SK-N-SH treated with all-trans-retinoic acid at 6 μM for 48 hours (cell line): ENCODE data around the gene UBE2L3.
"Not testable (repeated sequence)": the region's sequence is repeated elsewhere in the genome, so short reads cannot be mapped to it uniquely, and the experiment has no call there.

Experiments
- ATAC-seq: fragments of 200-7000 bp; cut with Tn5 transposase; 3 replicates; pipeline ENCODE4 v1.9.1; 2020; ENCODE audit warnings: mild to moderate bottlenecking, moderate library complexity
- ARNTL ChIP-seq: fragments of 450-650 bp; formaldehyde crosslinking; IDR thresholded peaks from 2 replicates; pipeline ENCODE4 v1.5.0; 2020; ENCODE audit warnings: low read depth, mild to moderate bottlenecking, moderate library complexity, borderline replicate concordance
- BACH2 ChIP-seq: fragments of 250-450 bp; sonication (Bioruptor Pico); IDR thresholded peaks from 2 replicates; pipeline ENCODE4 v1.9.0; 2021; ENCODE audit warnings: mild to moderate bottlenecking, borderline replicate concordance
- CSDC2 ChIP-seq: fragments of 250-450 bp; sonication (Bioruptor Pico); IDR thresholded peaks from 2 replicates; pipeline ENCODE4 v1.5.0; 2020; ENCODE audit warnings: mild to moderate bottlenecking, moderate library complexity
- ESRRG ChIP-seq: fragments of 250-450 bp; sonication (Bioruptor Pico); IDR thresholded peaks from 2 replicates; pipeline ENCODE4 v1.6.1; 2021; ENCODE audit warnings: mild to moderate bottlenecking
- GLIS3 ChIP-seq: fragments of 250-450 bp; sonication (Bioruptor Pico); IDR thresholded peaks from 2 replicates; pipeline ENCODE4 v1.5.0; 2020; ENCODE audit warnings: mild to moderate bottlenecking, moderate library complexity
- ISL1 ChIP-seq: fragments of 250-450 bp; sonication (Bioruptor Pico); IDR thresholded peaks from 2 replicates; pipeline ENCODE4 v2.1.2; 2022; ENCODE audit warnings: mild to moderate bottlenecking, moderate library complexity
- OSR1 ChIP-seq: fragments of 250-450 bp; sonication (Bioruptor Pico); IDR thresholded peaks from 2 replicates; pipeline ENCODE4 v1.8.0; 2022; ENCODE audit warnings: moderate library complexity, mild to moderate bottlenecking, inconsistent platforms
- PPARA ChIP-seq: fragments of 250-450 bp; sonication (Bioruptor Pico); IDR thresholded peaks from 2 replicates; pipeline ENCODE4 v1.5.0; 2020; ENCODE audit warnings: mild to moderate bottlenecking, borderline replicate concordance
- RARB ChIP-seq: fragments of 250-450 bp; sonication (Bioruptor Pico); IDR thresholded peaks from 2 replicates; pipeline ENCODE4 v1.8.0; 2021; ENCODE audit warnings: mild to moderate bottlenecking, moderate library complexity
- SNAI2 ChIP-seq: fragments of 250-450 bp; sonication (Bioruptor Pico); IDR thresholded peaks from 2 replicates; pipeline ENCODE4 v1.5.0; 2020; ENCODE audit warnings: mild to moderate bottlenecking, moderate library complexity
- TCF4 ChIP-seq: fragments of 250-450 bp; sonication (Bioruptor Pico); IDR thresholded peaks from 2 replicates; pipeline ENCODE4 v1.8.0; 2021; ENCODE audit warnings: mild to moderate bottlenecking, moderate library complexity, borderline replicate concordance
- TOX ChIP-seq: fragments of 250-450 bp; sonication (Bioruptor Pico); IDR thresholded peaks from 2 replicates; pipeline ENCODE4 v1.8.0; 2021; ENCODE audit warnings: mild to moderate bottlenecking, moderate library complexity, borderline replicate concordance
- TSHZ2 ChIP-seq: fragments of 250-450 bp; sonication (Bioruptor Pico); IDR thresholded peaks from 2 replicates; pipeline ENCODE4 v1.5.0; 2020; ENCODE audit warnings: mild to moderate bottlenecking, moderate library complexity
- ZC3H10 ChIP-seq: fragments of 250-450 bp; sonication (Bioruptor Pico); IDR thresholded peaks from 2 replicates; pipeline ENCODE4 v1.5.1; 2021; ENCODE audit warnings: mild to moderate bottlenecking, moderate library complexity
- ZFP3 ChIP-seq: fragments of 250-450 bp; sonication (Bioruptor Pico); IDR thresholded peaks from 2 replicates; pipeline ENCODE4 v1.5.0; 2020; ENCODE audit warnings: mild to moderate bottlenecking, moderate library complexity
- ZFP30 ChIP-seq: fragments of 450-650 bp; formaldehyde crosslinking; IDR thresholded peaks from 2 replicates; pipeline ENCODE4 v1.5.0; 2022; ENCODE audit warnings: mild to moderate bottlenecking, moderate library complexity
- ZNF565 ChIP-seq: fragments of 450-650 bp; formaldehyde crosslinking; conservative IDR thresholded peaks from 2 replicates; pipeline ENCODE4 v1.5.0; 2020; ENCODE audit warnings: low read depth, mild to moderate bottlenecking, moderate library complexity
- ZNF70 ChIP-seq: fragments of 450-650 bp; formaldehyde crosslinking; IDR thresholded peaks from 2 replicates; pipeline ENCODE4 v1.5.0; 2020; ENCODE audit warnings: mild to moderate bottlenecking, moderate library complexity
- ZNF8 ChIP-seq: fragments of 450-650 bp; formaldehyde crosslinking; IDR thresholded peaks from 2 replicates; pipeline ENCODE4 v1.5.0; 2020; ENCODE audit warnings: mild to moderate bottlenecking, moderate library complexity
- TF ChIP-seq, protein P1 (sequence below): fragments of 250-450 bp; sonication (Bioruptor Pico); IDR thresholded peaks from 2 replicates; pipeline ENCODE4 v1.8.0; 2021; ENCODE audit warnings: low read depth, mild to moderate bottlenecking, moderate library complexity, borderline replicate concordance
- TF ChIP-seq, protein P2 (sequence below): fragments of 250-450 bp; sonication (Bioruptor Pico); IDR thresholded peaks from 2 replicates; pipeline ENCODE4 v1.8.0; 2020; ENCODE audit warnings: mild to moderate bottlenecking, moderate library complexity, borderline replicate concordance
- TF ChIP-seq, protein P3 (sequence below): fragments of 250-450 bp; sonication (Bioruptor Pico); IDR thresholded peaks from 2 replicates; pipeline ENCODE4 v1.5.1; 2021; ENCODE audit warnings: mild to moderate bottlenecking, moderate library complexity

Gene UBE2L3

GRCh38 chr22:21594865-21595452, 27.4 kb downstream of the UBE2L3 start (continued):
- TF ChIP-seq, protein P1, sequence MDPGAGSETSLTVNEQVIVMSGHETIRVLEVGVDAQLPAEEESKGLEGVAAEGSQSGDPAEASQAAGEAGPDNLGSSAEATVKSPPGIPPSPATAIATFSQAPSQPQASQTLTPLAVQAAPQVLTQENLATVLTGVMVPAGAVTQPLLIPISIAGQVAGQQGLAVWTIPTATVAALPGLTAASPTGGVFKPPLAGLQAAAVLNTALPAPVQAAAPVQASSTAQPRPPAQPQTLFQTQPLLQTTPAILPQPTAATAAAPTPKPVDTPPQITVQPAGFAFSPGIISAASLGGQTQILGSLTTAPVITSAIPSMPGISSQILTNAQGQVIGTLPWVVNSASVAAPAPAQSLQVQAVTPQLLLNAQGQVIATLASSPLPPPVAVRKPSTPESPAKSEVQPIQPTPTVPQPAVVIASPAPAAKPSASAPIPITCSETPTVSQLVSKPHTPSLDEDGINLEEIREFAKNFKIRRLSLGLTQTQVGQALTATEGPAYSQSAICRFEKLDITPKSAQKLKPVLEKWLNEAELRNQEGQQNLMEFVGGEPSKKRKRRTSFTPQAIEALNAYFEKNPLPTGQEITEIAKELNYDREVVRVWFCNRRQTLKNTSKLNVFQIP, result no peak
- TF ChIP-seq ZNF565 (CRISPR knock-in tag), result no peak

- ATAC-seq, result not testable (repeated sequence)
These were observed 29.0 kb downstream of the UBE2L3 start for GRCh38 chr22:21596356-21597135.

- no peak for ATAC-seq
- TF ChIP-seq ZC3H10 (CRISPR knock-in tag) (no peak), BACH2 (CRISPR knock-in tag) (no peak), ESRRG (no peak), OSR1 (CRISPR knock-in tag) (no peak), PPARA (CRISPR knock-in tag) (no peak), SNAI2 (CRISPR knock-in tag) (no peak), ZFP30 (CRISPR knock-in tag) (no peak), ISL1 (no peak), ZFP3 (CRISPR knock-in tag) (no peak), ZNF8 (no peak), TCF4 (CRISPR knock-in tag) (no peak), TSHZ2 (CRISPR knock-in tag) (no peak), CSDC2 (no peak), ZNF70 (CRISPR knock-in tag) (no peak), ZNF565 (CRISPR knock-in tag) (no peak), TOX (CRISPR knock-in tag) (no peak)
- TF ChIP-seq, protein P2, sequence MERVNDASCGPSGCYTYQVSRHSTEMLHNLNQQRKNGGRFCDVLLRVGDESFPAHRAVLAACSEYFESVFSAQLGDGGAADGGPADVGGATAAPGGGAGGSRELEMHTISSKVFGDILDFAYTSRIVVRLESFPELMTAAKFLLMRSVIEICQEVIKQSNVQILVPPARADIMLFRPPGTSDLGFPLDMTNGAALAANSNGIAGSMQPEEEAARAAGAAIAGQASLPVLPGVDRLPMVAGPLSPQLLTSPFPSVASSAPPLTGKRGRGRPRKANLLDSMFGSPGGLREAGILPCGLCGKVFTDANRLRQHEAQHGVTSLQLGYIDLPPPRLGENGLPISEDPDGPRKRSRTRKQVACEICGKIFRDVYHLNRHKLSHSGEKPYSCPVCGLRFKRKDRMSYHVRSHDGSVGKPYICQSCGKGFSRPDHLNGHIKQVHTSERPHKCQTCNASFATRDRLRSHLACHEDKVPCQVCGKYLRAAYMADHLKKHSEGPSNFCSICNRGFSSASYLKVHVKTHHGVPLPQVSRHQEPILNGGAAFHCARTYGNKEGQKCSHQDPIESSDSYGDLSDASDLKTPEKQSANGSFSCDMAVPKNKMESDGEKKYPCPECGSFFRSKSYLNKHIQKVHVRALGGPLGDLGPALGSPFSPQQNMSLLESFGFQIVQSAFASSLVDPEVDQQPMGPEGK (CRISPR knock-in tag), result no peak
These were observed 30.8 kb downstream of the UBE2L3 start for GRCh38 chr22:21598302-21598701.

- TF ChIP-seq TOX (CRISPR knock-in tag), result no peak
- no peak for TF ChIP-seq GLIS3 (CRISPR knock-in tag)
- no peak for ATAC-seq
These were observed 31.8 kb downstream of the UBE2L3 start for GRCh38 chr22:21599053-21599893.

GRCh38 chr22:21602579-21602978, 35.1 kb downstream of the UBE2L3 start:
- no peak for ATAC-seq
- TF ChIP-seq, protein P2 (CRISPR knock-in tag), result no peak
- TF ChIP-seq RARB, result no peak
- TF ChIP-seq, protein P1, result no peak
- TF ChIP-seq, protein P3, sequence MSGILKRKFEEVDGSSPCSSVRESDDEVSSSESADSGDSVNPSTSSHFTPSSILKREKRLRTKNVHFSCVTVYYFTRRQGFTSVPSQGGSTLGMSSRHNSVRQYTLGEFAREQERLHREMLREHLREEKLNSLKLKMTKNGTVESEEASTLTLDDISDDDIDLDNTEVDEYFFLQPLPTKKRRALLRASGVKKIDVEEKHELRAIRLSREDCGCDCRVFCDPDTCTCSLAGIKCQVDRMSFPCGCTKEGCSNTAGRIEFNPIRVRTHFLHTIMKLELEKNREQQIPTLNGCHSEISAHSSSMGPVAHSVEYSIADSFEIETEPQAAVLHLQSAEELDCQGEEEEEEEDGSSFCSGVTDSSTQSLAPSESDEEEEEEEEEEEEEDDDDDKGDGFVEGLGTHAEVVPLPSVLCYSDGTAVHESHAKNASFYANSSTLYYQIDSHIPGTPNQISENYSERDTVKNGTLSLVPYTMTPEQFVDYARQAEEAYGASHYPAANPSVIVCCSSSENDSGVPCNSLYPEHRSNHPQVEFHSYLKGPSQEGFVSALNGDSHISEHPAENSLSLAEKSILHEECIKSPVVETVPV (CRISPR knock-in tag), result no peak
- TF ChIP-seq GLIS3 (CRISPR knock-in tag), result no peak
- no peak for TF ChIP-seq ZFP3 (CRISPR knock-in tag)
- no peak for TF ChIP-seq ZNF70 (CRISPR knock-in tag)
- TF ChIP-seq ZNF565 (CRISPR knock-in tag), result no peak
- TF ChIP-seq ESRRG, result no peak
- no peak for TF ChIP-seq ARNTL (CRISPR knock-in tag)
